ENCODE results near the gene METTL23.
A peak's percentile ranks its signal among the peaks of the same experiment; 100 is the strongest.
"Not testable (repeated sequence)": the region's sequence is repeated elsewhere in the genome, so short reads cannot be mapped to it uniquely, and the experiment has no call there.

The METTL23 gene

DNA sequence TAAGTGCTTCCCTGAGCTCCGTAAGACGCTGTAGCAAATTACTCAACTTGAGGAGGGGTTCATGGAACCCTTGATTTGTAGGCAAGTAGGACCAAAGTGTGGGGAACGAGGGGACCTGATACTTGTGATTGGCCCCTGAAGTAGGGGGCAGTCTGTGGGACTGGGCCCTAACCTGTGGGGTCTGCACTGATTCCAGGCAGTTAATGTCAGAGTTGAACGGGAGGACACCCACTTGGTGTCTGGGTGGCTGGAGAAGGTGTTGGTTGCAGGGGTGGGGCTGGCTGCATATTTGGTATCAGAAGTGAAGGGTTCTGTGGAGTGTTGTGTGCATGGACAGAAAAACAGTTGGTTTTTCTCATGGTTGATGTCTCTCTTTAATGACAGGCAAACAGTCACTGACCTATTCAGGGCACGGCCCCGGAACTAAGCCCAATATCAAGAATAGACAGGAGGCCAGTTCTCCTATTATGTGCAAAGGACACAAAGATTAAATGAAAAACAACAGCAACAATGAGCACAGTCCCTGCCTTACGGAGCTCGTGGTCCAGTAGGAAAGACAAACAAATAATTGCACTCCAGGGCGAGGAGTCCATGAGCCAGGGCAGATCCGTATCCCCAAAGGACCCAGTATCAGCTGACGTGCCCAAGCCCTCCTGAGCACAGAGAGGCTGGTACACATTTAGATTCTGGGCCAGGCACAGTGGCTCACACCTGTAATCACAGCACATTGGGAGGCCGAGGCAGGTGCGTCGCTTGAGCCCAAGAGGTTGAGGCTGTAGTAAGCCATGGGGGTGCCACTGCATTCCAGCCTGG is 35.1 kb upstream of the METTL23 start:
- no peak for DNase-seq (ENCODE audit: low read depth, low spot score)
- H3K27ac ChIP-seq, result no peak overlapping the region

DNA sequence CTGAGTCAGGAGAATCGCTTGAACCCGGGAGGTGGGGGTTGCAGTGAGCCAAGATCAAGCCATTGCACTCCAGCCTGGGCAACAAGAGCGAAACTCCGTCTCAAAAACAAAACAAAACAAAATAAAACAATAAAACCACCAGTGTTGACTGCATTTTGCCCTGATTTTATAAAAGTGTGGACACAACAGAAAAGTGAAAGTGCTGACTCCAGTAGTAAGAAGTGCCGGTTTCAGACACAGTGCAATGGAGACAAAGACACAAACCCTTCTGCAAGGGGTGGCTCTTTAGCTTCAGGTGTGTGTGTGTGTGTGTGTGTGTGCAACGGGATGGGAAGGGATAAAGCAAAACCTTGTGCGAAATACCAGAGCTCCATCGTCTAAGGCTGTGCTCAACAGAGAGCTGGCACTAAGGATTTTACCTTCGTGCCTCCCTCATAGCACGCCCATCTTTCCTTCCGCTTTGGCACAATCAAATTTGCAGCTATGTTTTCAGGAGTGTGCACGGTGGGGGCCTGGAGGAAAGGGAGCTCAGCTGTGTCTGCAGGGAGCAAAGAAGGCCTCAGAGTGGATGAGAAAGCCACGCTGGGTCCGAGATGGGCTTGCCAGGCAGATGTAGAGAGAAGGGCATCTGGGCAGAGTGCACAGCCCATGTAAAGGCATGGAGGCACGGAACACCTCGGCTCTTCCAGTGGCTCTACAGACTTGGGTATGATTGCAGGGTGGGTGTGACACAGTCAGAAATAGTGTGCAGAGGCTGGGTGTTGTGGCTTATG is 31.4 kb upstream of the METTL23 start:
- no peak for DNase-seq (ENCODE audit: low read depth, low spot score)
- no peak overlapping the region for H3K27ac ChIP-seq

DNA sequence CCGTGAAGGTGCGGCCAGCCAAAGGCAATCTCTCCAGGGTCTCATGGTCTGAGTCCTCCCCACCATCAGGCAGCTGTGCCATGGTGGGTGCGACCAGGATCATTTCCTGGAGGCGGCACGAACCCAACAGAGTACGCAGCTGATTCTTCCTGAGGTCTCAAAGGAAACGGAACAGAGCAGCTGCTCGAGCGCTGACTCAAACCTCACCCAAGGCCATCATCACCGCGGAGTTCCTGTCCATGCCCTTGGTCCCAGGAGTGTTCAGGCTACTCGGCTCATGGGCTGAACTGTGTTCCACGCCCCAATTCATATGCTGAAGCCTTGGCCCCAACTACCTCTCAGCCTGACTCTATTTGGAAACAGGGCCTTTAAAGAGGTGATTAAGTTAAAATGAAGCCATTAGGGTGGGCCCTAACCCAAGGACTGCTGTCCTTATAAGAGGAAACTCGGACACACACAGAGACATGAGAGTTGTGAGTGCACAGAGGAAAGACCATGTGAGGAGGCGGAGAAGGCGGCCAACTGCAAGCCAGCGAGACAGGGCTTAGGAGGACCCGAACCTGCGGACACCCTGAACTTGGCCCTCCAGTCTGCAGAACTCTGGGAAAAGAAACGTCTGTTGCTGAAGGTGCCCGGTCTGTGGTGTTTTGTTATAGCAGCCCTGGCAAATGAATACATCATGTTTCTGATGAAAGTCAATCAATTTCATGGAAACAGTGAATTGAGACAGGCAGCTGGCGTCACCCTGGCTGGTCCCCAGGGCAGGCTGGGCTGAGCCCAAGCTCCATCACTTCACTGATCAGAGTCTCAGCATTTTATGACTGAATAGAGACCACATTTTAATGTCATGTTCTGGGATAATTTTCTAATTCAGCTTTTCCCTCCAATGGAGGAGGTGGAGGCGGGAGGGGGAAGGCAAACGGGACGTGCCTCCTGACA is 29.6 kb upstream of the METTL23 start:
- no peak for DNase-seq (ENCODE audit: low read depth, low spot score)
- H3K27ac ChIP-seq, result no peak overlapping the region

DNA sequence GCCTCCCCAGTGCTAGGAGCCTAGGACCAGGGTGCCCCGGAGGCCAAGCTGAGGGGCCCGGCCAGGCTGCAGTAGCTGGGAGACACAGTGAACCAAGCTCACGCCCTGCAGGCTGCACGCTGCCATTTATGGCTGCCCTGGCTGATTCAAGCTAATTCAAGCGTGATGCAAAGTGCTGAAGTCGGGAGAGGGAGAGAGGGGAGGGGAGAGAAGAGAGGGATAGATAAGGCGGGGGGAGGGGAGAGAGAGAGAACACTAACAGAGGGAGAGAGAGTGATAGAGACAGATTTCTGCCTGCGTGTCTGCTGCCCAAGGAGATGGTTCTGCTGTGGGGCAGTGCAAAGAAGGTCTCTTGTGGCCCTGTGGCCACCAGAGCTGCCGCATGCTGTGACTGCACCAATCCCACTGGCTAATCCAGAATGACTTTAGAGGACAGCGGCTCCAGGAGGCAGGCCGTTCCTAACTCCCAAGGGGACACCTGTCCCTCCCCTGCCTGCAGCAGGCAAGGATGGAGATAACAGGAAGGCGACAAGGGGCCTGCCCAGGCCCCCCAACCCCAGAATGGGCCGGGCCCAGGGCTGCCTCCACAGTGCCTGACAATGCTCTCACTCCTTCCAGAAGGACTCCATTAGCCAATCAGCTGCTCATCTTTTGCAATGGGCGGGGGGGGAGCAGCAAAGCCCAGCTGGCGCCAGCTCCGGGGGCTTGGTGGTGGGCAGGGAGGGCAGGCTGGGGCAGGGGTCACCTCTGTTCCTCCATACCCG is 28.8 kb upstream of the METTL23 start:
- H3K27ac ChIP-seq, result no peak overlapping the region
- DNase-seq (ENCODE audit: low read depth, low spot score), result no peak

DNA sequence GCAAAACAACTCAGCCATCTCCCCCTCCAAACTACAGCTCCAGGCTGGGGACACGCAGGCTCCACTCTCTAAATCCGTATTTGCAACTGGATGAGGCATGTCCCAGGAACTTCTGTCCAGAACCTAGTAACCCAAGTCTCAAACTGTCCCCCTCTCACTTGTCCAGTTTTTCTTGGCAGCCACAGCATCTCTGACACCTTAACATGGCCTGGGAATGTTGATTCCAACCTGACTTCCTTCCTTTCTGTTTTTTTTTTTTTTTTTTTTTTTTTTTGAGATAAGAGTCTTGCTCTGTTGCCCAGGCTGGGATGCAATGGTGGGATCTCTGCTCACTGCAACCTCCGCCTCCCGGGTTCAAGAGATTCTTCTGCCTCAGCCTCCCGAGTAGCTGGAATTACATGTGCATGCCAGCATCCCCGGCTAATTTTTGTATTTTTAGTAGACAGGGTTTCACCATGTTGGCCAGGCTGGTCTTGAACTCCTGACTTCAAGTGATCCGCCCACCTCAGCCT is 28.1 kb upstream of the METTL23 start:
- H3K27ac ChIP-seq; DNase-seq (ENCODE audit: low read depth, low spot score): not testable (repeated sequence)

DNA sequence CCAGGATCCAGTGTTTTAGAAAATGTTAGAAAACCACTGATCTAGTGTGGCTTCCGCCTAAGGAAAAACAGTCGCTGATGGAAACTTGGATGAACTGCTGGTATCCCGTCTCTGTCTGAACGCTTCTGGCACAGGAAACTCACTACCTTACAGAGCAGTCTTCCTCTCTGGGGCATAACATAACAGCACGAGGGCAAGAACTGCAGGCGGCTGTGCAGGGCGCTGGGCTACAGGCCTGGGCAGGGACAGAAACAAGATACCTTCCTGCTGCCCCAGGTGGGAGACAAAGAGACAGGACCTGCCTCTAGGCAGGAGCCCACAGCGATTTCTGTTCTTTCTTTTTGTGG is 26.4 kb upstream of the METTL23 start:
- no peak for DNase-seq (ENCODE audit: low read depth, low spot score)

DNA sequence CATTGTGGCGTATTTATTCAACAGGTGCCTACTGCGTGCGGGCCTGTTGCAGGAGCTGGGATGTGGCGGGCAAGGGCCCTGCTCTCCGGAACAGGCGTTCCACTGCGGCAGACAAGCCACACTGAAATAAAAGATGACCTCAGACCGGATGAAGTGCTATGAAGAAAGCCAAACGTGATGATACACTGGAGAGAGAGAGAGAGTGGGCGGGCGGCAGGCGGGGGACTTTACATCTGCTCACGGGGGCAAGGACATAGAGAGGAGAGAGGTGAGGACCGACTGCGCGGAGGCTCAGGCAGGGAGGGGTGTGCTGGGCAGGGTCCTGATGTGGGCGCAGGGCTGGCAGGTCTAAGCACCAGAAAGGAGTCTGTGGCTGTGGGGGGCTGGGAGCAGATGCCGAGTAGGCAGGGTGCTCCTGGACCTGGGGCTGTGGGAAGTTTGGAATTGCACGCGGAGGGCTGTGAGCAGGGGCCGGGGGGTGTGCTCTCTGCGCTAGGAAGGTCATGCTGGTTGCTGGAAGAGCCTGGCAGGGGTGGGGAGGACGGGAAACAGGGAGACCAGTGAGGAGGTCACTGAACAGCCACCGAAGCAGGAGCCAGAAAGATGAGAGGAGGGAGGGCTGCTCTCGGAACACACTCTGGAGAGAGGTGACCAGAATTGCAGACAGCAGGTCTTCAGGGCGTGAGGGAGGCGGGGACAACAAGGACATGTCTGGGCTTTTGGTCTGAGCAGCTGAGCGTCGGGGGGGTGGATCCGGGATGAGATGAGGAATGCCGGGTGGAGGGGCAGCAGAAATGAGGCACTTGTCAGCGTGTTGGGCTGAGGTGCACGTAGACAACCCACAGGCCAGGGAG is 25.8 kb upstream of the METTL23 start:
- peak overlapping the region; percentile 75 for H3K27ac ChIP-seq
- no peak for DNase-seq (ENCODE audit: low read depth, low spot score)

More for the DNA sequence above, 26.4 kb upstream of the METTL23 start:
- peak overlapping the region; percentile 75 for H3K27ac ChIP-seq

DNA sequence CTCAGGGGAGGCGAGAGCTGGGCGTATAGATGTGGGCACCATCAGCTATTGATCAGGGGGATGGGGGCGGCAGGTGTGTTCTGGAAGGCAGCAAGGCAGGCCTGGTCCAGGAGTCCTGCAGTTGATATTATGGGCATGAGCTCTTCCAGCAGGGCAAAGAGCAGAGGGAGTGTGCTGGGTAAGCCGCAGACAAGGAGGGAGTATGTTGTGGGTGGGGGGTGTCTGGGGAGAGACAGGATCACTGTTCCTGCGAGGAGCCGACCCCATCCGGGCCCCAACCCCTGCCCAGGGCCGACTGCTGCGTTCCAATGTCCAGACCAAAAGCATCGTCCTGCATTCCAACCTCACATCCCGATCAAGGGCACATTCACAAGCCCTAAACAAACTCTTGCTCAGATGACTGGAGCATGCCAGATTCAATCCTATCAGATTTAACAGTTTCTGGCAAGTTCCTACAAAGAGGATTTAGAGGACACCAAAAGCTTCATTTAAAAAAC is 25.1 kb upstream of the METTL23 start:
- DNase-seq (ENCODE audit: low read depth, low spot score), result no peak
- H3K27ac ChIP-seq, result peak overlapping the region; percentile 75

DNA sequence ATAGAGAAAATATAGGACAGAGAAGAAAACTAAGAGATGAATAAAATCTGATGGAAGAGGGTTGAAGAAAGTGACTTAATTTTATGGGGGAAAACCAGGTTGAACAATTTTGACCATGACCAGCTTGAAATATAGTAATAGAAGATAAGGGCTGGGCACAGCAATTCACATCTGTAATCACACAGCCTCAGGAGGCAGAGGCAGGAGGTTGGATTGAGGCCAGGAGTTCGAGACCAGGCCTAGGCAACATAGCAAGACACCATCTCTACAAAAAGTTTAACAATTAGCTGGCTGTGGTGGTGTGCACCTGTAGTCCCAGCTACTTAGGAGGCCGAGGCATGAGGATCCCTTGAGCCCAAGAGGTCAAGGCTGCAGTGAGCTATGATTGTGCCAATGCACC is 24.6 kb upstream of the METTL23 start:
- no peak overlapping the region for H3K27ac ChIP-seq
- no peak for DNase-seq (ENCODE audit: low read depth, low spot score)

DNA sequence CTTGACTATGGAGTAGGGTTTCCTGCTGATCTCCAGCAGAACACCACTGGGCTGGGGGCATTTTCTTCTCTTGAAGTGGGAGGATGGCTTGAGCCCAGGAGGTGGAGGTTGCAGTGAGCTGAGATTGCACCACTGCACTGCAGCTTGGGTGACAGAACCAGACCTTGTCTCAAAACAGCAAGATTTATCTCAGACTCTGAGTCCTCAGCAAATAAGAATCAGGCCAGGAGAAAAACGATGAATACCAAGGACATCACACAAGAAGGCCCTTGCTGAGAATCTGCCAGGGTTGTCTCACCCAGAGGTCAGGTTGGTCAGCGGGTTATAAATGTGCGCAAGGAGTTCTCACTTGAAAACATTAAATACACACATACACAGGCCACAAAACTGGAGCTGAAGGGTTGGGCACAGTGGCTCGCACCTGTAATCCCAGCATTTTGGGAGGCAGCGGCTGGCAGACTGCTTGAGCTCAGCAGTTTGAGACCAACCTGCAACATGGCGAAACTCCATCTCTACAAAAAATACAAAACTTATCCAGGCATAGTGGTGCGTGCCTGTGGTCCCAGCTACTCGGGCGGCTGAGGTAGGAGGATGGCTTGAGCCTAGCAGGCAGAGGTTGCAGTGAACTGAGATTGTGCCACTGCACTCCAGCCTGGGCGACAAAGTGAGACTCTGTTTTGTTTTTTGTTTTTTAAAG is 23.6 kb upstream of the METTL23 start:
- no peak overlapping the region for H3K27ac ChIP-seq
- no peak for DNase-seq (ENCODE audit: low read depth, low spot score)

DNA sequence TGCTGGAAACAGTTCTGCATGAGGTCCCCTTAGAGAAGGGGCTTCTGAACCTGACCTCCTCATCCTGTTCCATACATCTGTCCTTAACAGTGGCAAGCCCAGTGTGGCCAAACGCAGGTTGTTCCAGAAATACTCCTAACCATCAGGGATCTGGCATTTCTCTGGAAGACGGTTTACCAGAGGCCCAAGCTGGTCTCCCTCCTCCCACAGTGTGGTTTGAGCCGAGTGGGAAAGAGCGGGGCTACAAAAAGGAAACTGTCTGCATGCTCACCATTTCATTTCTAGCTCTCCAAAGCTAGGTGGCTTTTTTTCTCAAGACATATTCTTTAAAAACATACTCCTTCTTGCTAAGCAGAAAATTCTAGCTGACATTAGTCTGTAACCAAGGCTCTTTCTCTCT is 21.8 kb upstream of the METTL23 start:
- H3K27ac ChIP-seq, result no peak overlapping the region
- no peak for DNase-seq (ENCODE audit: low read depth, low spot score)

DNA sequence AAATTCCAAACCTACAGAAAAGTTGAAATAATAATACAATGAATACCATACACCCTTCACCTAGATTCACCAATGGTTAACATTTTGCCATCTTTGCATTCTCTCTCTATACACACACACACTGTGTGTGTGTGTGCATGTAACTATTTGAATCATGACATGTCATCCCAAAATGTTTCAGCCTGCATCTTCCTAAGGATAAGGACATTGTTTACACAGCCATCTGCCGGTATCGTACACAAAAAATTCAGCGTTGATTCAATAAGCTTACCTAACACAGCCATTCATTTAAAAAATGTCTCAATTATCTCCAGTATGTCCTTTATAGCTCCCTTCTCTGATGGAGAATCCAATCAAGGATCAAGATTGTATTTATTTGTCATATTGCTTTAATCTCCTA is 19.8 kb upstream of the METTL23 start:
- no peak for DNase-seq (ENCODE audit: low read depth, low spot score)
- H3K27ac ChIP-seq, result no peak overlapping the region

DNA sequence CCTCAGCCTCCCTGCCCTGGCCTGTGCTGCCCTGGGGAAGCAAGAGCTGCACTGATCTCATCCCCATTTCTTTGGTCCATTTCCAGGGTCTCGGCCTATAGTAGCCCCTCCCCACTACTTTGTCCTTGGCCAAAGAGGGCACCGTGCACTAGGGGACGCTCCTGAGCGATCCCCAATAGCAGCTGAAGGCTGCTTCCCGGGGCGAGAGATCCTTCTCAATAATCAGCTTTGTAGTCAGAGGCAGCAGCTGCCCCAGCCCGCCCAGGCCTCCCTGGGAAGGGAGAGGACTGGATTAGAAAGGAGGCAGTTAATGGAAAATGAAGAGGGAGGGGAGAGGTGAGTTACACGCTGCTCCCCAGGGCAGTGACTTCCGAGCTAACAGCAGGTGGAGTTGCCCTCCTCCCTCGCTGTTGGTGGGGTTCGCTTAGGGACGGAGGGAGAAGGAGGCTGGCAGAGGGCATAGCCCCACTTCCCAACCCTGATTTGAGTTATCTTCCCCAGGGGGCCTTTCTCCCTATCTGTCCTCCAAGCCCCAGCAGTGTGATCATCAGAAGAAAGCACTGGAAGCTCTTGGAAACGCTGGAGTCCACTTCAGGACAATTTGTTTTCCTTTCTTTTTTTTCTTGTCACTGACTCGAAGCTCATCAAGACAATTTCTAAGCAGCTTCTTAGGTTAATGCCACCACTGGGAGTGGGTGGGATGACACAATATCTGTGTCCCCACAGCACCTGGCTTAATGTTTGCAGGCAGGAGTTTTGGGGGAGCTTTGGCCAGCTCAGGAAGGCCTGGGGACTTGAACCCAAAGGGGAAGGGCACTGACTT is 18.4 kb upstream of the METTL23 start:
- no peak overlapping the region for H3K27ac ChIP-seq
- DNase-seq (ENCODE audit: low read depth, low spot score), result no peak

DNA sequence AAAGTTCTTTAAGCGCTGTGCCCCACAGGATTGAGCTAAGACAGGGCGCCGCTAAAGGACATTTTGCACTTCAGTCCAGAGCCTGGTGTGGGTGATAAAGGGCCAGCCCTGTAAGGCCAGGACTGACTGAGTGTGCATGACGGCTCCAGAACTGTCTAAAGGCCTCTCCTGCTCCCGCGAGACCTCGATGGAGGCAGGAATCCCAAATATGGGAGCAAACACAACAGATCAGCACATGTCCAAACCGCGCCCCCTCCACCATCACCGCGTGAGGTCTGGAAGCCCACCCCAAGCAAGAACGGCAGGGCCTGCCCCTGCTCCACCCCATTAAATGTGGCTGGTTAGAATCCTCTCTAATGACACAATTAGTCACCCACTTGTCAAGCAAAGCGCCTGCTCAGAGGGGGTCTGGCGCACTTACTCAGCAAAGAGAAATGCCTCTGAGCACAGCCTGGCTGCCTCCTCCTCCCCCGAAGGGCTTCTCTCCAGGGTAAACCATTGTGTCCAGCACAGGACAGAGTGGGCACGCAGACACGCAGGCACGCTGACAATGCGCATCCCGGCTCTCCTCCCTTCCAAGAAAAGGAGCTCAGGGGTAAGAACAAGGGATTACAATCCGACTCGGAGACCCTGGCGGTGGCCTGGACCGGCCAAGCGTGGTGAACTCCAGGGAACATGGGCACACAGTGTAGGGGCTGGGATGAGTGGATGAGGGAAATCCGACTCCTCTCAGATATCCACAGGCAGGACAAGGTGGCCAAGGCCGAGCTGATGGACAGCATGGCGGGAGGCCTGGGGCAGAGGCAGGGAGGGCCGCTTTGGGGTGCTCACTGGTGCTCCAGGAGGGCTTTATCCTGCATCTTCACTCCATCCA is 17.3 kb upstream of the METTL23 start:
- DNase-seq (ENCODE audit: low read depth, low spot score), result no peak
- H3K27ac ChIP-seq, result peak overlapping the region; percentile 64

DNA sequence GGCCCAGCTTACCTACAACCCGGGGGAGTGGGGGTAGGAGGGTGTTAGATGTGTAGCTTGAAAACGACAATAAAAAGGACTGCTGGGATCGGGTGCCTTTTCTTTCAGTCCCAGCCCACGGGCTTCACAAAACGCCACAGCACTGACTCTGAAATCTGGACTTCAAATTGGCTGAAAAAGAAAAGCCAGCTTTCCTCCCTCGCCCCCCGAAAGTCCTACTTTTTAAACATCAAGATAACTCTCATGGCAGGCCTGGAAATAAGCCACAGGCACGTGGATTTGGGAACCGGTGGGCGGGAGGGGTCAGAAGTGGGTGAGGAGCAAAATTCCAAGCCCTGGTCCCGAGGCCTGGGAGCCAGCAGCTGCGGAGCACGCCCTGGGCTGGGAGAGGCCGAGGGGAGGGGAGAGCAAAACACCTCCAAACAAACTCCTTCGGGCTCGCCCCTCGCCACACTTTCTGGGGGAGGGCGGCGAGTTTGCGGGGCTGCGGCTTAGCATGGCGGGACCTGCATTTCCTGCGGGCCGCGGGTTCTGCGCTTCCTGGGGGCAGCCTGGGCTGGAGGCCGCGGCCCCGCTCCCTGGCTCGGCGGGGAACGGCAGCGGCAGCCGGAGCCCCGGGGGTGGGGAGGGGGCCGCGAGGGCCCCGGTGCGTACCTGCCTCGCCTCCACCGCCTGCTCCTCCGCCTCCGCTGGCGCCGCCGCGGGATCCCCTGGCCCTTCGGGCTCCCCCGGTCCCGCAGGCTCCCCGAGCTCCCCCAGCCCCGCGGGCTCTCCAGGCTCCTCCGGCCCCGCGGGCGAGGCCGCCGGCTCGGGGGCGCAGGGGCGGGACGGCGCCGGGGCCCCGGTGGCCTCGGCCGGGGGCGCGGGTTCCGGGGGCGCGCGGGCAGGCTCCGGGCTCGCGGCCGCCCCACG is 16.4 kb upstream of the METTL23 start:
- DNase-seq (ENCODE audit: low read depth, low spot score), result not testable (repeated sequence)
- peak overlapping the region; percentile 64 for H3K27ac ChIP-seq
